Measurements from ENCODE around the gene CASP2.

Gene CASP2

DNA sequence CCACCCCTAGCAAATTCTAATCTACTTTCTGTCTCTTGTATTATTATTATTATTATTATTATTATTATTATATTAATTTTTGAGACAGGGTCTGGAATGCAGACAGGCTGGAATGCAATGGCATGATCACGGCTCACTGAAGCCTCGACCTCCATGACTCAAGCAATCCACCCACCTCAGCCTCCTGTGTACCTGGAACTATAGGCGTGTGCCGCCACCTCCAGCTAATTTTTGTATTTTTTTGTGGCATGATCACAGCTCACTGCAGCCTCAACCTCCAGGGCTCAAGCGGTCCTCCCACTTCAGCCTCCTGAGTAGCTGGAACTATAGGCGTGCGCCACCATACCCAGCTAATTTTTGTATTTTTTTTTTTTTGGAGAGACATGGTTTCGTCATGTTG is 6.0 kb upstream of the CASP2 start:
- no peak for DNase-seq (ENCODE audit: low read depth in 1 of 2, low spot score in 1 of 2)
- Histone ChIP-seq H3K27ac (replicated peaks) (no peak overlapping the region), H3K27me3 (ENCODE audit: insufficient read depth, poor library complexity, severe bottlenecking) (no peaks in the 10 kb centered on the region), H3K4me3 (replicated peaks; ENCODE audit: insufficient read depth, low read length) (no peak overlapping the region)
- TF ChIP-seq POLR2AphosphoS5 (IDR thresholded peaks at IDR 0.05; ENCODE audit: low read depth) (no peak), SPI1 (IDR thresholded peaks at IDR 0.05; ENCODE audit: borderline replicate concordance, low read depth) (no peak), GABPA (IDR thresholded peaks at IDR 0.05; ENCODE audit: low read depth) (no peak)
- TF ChIP-seq, protein P1, sequence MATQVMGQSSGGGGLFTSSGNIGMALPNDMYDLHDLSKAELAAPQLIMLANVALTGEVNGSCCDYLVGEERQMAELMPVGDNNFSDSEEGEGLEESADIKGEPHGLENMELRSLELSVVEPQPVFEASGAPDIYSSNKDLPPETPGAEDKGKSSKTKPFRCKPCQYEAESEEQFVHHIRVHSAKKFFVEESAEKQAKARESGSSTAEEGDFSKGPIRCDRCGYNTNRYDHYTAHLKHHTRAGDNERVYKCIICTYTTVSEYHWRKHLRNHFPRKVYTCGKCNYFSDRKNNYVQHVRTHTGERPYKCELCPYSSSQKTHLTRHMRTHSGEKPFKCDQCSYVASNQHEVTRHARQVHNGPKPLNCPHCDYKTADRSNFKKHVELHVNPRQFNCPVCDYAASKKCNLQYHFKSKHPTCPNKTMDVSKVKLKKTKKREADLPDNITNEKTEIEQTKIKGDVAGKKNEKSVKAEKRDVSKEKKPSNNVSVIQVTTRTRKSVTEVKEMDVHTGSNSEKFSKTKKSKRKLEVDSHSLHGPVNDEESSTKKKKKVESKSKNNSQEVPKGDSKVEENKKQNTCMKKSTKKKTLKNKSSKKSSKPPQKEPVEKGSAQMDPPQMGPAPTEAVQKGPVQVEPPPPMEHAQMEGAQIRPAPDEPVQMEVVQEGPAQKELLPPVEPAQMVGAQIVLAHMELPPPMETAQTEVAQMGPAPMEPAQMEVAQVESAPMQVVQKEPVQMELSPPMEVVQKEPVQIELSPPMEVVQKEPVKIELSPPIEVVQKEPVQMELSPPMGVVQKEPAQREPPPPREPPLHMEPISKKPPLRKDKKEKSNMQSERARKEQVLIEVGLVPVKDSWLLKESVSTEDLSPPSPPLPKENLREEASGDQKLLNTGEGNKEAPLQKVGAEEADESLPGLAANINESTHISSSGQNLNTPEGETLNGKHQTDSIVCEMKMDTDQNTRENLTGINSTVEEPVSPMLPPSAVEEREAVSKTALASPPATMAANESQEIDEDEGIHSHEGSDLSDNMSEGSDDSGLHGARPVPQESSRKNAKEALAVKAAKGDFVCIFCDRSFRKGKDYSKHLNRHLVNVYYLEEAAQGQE (IDR thresholded peaks at IDR 0.05; ENCODE audit: insufficient replicate concordance, low read depth) = no peak
- TF ChIP-seq, protein P2, sequence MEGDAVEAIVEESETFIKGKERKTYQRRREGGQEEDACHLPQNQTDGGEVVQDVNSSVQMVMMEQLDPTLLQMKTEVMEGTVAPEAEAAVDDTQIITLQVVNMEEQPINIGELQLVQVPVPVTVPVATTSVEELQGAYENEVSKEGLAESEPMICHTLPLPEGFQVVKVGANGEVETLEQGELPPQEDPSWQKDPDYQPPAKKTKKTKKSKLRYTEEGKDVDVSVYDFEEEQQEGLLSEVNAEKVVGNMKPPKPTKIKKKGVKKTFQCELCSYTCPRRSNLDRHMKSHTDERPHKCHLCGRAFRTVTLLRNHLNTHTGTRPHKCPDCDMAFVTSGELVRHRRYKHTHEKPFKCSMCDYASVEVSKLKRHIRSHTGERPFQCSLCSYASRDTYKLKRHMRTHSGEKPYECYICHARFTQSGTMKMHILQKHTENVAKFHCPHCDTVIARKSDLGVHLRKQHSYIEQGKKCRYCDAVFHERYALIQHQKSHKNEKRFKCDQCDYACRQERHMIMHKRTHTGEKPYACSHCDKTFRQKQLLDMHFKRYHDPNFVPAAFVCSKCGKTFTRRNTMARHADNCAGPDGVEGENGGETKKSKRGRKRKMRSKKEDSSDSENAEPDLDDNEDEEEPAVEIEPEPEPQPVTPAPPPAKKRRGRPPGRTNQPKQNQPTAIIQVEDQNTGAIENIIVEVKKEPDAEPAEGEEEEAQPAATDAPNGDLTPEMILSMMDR (IDR thresholded peaks at IDR 0.05; ENCODE audit: insufficient read depth, low read length) = no peak

DNA sequence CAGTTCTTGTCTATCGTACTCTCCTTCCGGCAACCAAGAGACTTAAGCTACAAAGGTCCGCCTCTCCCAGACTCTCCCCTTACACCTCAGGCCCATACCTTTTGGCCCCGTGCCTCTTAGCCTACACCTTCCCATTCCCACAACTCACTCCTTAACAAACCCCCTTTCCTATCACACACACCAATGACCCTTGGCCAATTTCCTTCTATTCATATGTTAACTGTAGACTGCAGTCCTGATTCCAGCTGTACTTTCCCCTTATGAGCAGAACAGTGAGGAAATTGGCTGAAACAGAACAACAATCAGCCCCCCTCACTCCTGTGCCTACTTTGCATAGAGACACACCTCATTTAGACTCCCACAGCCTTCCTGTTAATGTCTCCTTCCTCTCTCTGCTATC is 4.8 kb upstream of the CASP2 start:
- Histone ChIP-seq H3K4me3 (replicated peaks; ENCODE audit: insufficient read depth, low read length) (no peak overlapping the region), H3K27ac (replicated peaks) (no peak overlapping the region), H3K27me3 (ENCODE audit: insufficient read depth, poor library complexity, severe bottlenecking) (no peaks in the 10 kb centered on the region)
- no peak for TF ChIP-seq POLR2AphosphoS5 (IDR thresholded peaks at IDR 0.05; ENCODE audit: low read depth)
- no peak for DNase-seq (ENCODE audit: low read depth in 1 of 2, low spot score in 1 of 2)

DNA sequence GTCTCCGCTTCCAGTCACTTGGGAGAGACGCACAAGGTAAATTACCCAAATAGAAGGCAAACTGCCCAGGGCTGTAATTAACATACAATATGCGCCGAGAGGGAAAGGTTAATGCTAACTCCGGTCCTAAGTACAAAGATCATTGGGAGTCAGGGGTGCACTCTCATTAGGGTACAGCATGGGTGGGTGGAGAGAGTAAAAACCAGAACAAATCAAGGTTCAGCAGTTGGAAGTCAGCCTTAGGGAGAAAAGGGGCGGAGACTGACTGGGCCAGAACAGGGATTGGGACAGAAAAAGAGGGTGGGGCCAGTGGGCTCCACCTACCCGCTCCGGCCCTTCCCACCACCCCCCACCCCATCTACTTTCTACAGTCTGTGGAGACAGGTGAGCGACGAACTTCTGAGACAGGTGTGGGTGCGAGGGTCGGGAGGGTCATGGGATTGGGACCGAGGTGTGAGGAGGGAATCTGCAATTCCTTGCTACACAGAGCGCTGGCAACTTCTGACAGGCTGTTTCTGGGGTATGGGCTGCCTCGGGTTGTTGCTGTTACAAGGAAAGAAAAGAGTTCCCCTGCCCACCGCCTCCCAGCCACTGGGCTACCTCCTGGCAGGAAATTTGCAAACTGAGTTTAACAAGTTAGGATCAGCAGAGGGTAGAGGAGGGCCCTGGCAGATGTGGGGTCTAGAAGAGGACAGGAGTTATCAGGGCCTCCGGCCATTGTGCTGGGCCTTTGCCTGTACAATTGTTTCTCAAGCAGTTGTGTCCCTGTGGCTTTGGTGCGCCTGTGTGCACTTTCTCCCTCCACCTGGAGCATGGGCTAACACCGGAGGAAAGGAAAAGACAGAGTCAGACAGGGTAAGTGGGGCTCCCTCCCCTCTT is 3.3 kb upstream of the CASP2 start, which contains the start of gene TMEM139:
Gene TMEM139, plus strand, starts transcription at position 368 of the 879 bp plus-strand sequence. CDS start 1,000 bp downstream, outside the sequence.
- no peak within 1 kb of the TSS for H3K4me3 ChIP-seq (replicated peaks; ENCODE audit: insufficient read depth, low read length)
- TF ChIP-seq GABPA (IDR thresholded peaks at IDR 0.05; ENCODE audit: low read depth) (no peak), POLR2AphosphoS5 (IDR thresholded peaks at IDR 0.05; ENCODE audit: low read depth) (no peak), SPI1 (IDR thresholded peaks at IDR 0.05; ENCODE audit: borderline replicate concordance, low read depth) (no peak)
- TF ChIP-seq, protein P2 (IDR thresholded peaks at IDR 0.05; ENCODE audit: insufficient read depth, low read length) = no peak
- TF ChIP-seq, protein P1 (IDR thresholded peaks at IDR 0.05; ENCODE audit: insufficient replicate concordance, low read depth) = no peak
- no peaks in the 10 kb centered on the region for H3K27me3 ChIP-seq (ENCODE audit: insufficient read depth, poor library complexity, severe bottlenecking)
- no peak within 1 kb of the TSS for H3K27ac ChIP-seq (replicated peaks)
- DNase-seq (ENCODE audit: low read depth in 1 of 2, low spot score in 1 of 2) = no peak

DNA sequence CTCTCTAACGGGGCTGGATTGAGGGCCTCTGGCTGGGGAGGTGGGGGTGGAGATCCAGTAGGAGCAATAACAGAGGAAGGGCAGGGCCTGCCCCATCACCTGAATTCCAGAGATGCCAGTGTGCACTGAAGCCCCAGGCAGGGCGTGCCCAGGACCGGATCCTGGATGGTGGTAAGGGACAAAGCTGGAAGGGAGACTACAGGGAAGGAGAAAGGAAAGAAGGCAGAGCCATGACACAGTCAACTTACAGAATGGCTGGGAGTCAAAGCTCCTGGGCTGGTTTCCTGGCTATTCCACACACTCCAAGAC is 2.7 kb upstream of the CASP2 start:
- no peak for DNase-seq (ENCODE audit: low read depth in 1 of 2, low spot score in 1 of 2)
- H3K27ac ChIP-seq (replicated peaks) = no peak overlapping the region
- TF ChIP-seq GABPA (IDR thresholded peaks at IDR 0.05; ENCODE audit: low read depth) (no peak), SPI1 (IDR thresholded peaks at IDR 0.05; ENCODE audit: borderline replicate concordance, low read depth) (no peak), POLR2AphosphoS5 (IDR thresholded peaks at IDR 0.05; ENCODE audit: low read depth) (no peak)
- TF ChIP-seq, protein P2 (IDR thresholded peaks at IDR 0.05; ENCODE audit: insufficient read depth, low read length) = no peak
- TF ChIP-seq, protein P1 (IDR thresholded peaks at IDR 0.05; ENCODE audit: insufficient replicate concordance, low read depth) = no peak
- no peak overlapping the region for H3K4me3 ChIP-seq (replicated peaks; ENCODE audit: insufficient read depth, low read length)
- H3K27me3 ChIP-seq (ENCODE audit: insufficient read depth, poor library complexity, severe bottlenecking) = no peaks in the 10 kb centered on the region

Measured in HL-60 (cell line).